Measurements from ENCODE around the gene LRBA. TPM values are rescaled to one million over a fixed set of nuclear protein-coding genes. Genes with fewer than 3 reads are reported as not detected.
"Not testable (repeated sequence)": the region's sequence is repeated elsewhere in the genome, so short reads cannot be mapped to it uniquely, and the experiment has no call there.

Gene LRBA
- total and polyA plus RNA-seq, 4 experiments from 2014 or later = 17.1 to 64.5 (median 45.4) TPM

GRCh38 chr4:150673793-150674192 is 341.3 kb downstream of the LRBA start:
- intact Hi-C loops (cut with micrococcal nuclease) = no loop called here
- no peak overlapping the region for H3K4me3 Mint-ChIP-seq
- H3K4me1 Mint-ChIP-seq = no peaks in the 10 kb centered on the region
- Histone ChIP-seq H3K9me3 (ENCODE audit: control insufficient read depth in 1 of 2, low read length in 2 of 2) (no peaks in the 10 kb centered on the region), H3K4me3 (ENCODE audit: low read length in 2 of 2) (no peak overlapping the region), H3K4me1 (ENCODE audit: insufficient read depth, low read length) (no peaks in the 10 kb centered on the region), H3K27ac (ENCODE audit: low read depth, low read length) (no peak overlapping the region), H3K27me3 (ENCODE audit: insufficient read depth, low read length) (no peaks in the 10 kb centered on the region), H3K36me3 (ENCODE audit: insufficient read depth, low read length) (no peaks in the 10 kb centered on the region)
- no peak overlapping the region for H3K27ac Mint-ChIP-seq
- no peaks in the 10 kb centered on the region for H3K9me3 Mint-ChIP-seq
- H3K36me3 Mint-ChIP-seq = peaks cover 9 to 12% of the 10 kb centered on the region in 2 donors
- ChIA-PET CTCF (ENCODE audit: partially characterized antibody) (no interaction called here), POLR2A (ENCODE audit: partially characterized antibody) (no interaction called here)
- no peaks in the 10 kb centered on the region for H3K27me3 Mint-ChIP-seq
- no peak for DNase-seq

GRCh38 chr4:150668824-150669223 is 346.3 kb downstream of the LRBA start:
- H3K9me3 Mint-ChIP-seq = no peaks in the 10 kb centered on the region
- H3K27ac Mint-ChIP-seq = no peak overlapping the region
- CTCF ChIA-PET (ENCODE audit: partially characterized antibody) = no interaction called here
- POLR2A ChIA-PET (ENCODE audit: partially characterized antibody) = no interaction called here
- no peak for DNase-seq
- intact Hi-C loops (cut with micrococcal nuclease) = no loop called here
- H3K4me3 ChIP-seq (ENCODE audit: low read length in 2 of 2) = no peak overlapping the region
- H3K27me3 ChIP-seq (ENCODE audit: insufficient read depth, low read length) = no peaks in the 10 kb centered on the region
- H3K27me3 Mint-ChIP-seq = no peaks in the 10 kb centered on the region
- H3K4me3 Mint-ChIP-seq = no peak overlapping the region
- peaks cover 20 to 24% of the 10 kb centered on the region in 2 donors for H3K36me3 Mint-ChIP-seq
- H3K4me1 ChIP-seq (ENCODE audit: insufficient read depth, low read length) = no peaks in the 10 kb centered on the region
- H3K36me3 ChIP-seq (ENCODE audit: insufficient read depth, low read length) = no peaks in the 10 kb centered on the region
- H3K27ac ChIP-seq (ENCODE audit: low read depth, low read length) = no peak overlapping the region
- H3K9me3 ChIP-seq (ENCODE audit: control insufficient read depth in 1 of 2, low read length in 2 of 2) = no peaks in the 10 kb centered on the region
- peaks cover 0 to 2% (median under 1%) of the 10 kb centered on the region in 4 donors for H3K4me1 Mint-ChIP-seq

GRCh38 chr4:150664935-150665334 is 350.1 kb downstream of the LRBA start:
- no peaks in the 10 kb centered on the region for H3K27me3 Mint-ChIP-seq
- ChIA-PET POLR2A (ENCODE audit: partially characterized antibody) (no interaction called here), CTCF (ENCODE audit: partially characterized antibody) (no interaction called here)
- H3K9me3 ChIP-seq (ENCODE audit: control insufficient read depth in 1 of 2, low read length in 2 of 2) = no peaks in the 10 kb centered on the region
- H3K36me3 Mint-ChIP-seq = peaks cover 21 to 29% of the 10 kb centered on the region in 2 donors
- H3K4me1 Mint-ChIP-seq = peaks cover 0 to 4% (median under 1%) of the 10 kb centered on the region in 4 donors
- no peak overlapping the region for H3K27ac Mint-ChIP-seq
- H3K4me1 ChIP-seq (ENCODE audit: insufficient read depth, low read length) = no peaks in the 10 kb centered on the region
- H3K27ac ChIP-seq (ENCODE audit: low read depth, low read length) = no peak overlapping the region
- DNase-seq = no peak
- intact Hi-C loops (cut with micrococcal nuclease) = no loop called here
- no peak overlapping the region for H3K4me3 ChIP-seq (ENCODE audit: low read length in 2 of 2)
- no peaks in the 10 kb centered on the region for H3K36me3 ChIP-seq (ENCODE audit: insufficient read depth, low read length)
- H3K27me3 ChIP-seq (ENCODE audit: insufficient read depth, low read length) = no peaks in the 10 kb centered on the region
- no peak overlapping the region for H3K4me3 Mint-ChIP-seq
- peaks cover 0 to 2% (median 0%) of the 10 kb centered on the region in 8 donors for H3K9me3 Mint-ChIP-seq

DNA sequence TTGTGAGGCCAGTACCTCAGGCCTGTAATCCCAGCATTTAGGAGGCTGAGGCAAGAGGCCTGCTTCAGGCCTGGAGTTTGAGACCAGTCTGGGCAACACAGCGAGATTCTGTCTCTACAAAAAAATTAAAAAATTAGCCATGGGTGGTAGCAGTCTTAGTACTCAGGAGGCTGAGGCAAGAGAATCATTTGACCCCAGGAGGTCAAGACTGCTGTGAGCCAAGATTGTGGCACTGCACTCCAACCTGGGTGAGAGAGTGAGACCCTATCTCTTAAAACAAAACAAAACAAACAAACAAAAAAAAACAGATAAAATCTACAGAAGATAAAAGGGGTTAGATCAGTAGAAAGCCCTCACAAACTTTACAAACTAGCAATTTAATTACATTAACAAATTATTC is 352.4 kb downstream of the LRBA start:
- POLR2A ChIA-PET (ENCODE audit: partially characterized antibody) = no interaction called here

GRCh38 chr4:150661551-150661950 is 353.5 kb downstream of the LRBA start:
- POLR2A ChIA-PET (ENCODE audit: partially characterized antibody) = not testable (repeated sequence)

More for the DNA sequence above, 352.4 kb downstream of the LRBA start:
- H3K36me3 ChIP-seq (ENCODE audit: insufficient read depth, low read length) = no peaks in the 10 kb centered on the region
- peaks cover 0 to 2% (median 0%) of the 10 kb centered on the region in 8 donors for H3K9me3 Mint-ChIP-seq
- intact Hi-C loops (cut with micrococcal nuclease) = no loop called here
- H3K27me3 ChIP-seq (ENCODE audit: insufficient read depth, low read length) = no peaks in the 10 kb centered on the region
- H3K4me1 Mint-ChIP-seq = peaks cover 0 to 2% (median under 1%) of the 10 kb centered on the region in 4 donors
- H3K9me3 ChIP-seq (ENCODE audit: control insufficient read depth in 1 of 2, low read length in 2 of 2) = no peaks in the 10 kb centered on the region
- no peak overlapping the region for H3K27ac ChIP-seq (ENCODE audit: low read depth, low read length)
- no peak for DNase-seq
- no peak overlapping the region for H3K4me3 ChIP-seq (ENCODE audit: low read length in 2 of 2)
- H3K27ac Mint-ChIP-seq = no peak overlapping the region
- peaks cover 17 to 19% of the 10 kb centered on the region in 2 donors for H3K36me3 Mint-ChIP-seq
- no peaks in the 10 kb centered on the region for H3K4me1 ChIP-seq (ENCODE audit: insufficient read depth, low read length)
- CTCF ChIA-PET (ENCODE audit: partially characterized antibody) = no interaction called here
- no peaks in the 10 kb centered on the region for H3K27me3 Mint-ChIP-seq
- no peak overlapping the region for H3K4me3 Mint-ChIP-seq

GRCh38 chr4:150658258-150658657 is 356.8 kb downstream of the LRBA start:
- DNase-seq; H3K27ac ChIP-seq (ENCODE audit: low read depth, low read length); H3K4me1 ChIP-seq (ENCODE audit: insufficient read depth, low read length); intact Hi-C loops (cut with micrococcal nuclease); H3K4me3 ChIP-seq (ENCODE audit: low read length in 2 of 2); H3K27ac Mint-ChIP-seq; H3K4me3 Mint-ChIP-seq; H3K4me1 Mint-ChIP-seq; POLR2A ChIA-PET (ENCODE audit: partially characterized antibody); CTCF ChIA-PET (ENCODE audit: partially characterized antibody); H3K9me3 ChIP-seq (ENCODE audit: control insufficient read depth in 1 of 2, low read length in 2 of 2); H3K36me3 ChIP-seq (ENCODE audit: insufficient read depth, low read length); H3K9me3 Mint-ChIP-seq; H3K27me3 ChIP-seq (ENCODE audit: insufficient read depth, low read length); H3K27me3 Mint-ChIP-seq: not testable (repeated sequence)
- peaks cover 4 to 21% of the 10 kb centered on the region in 2 donors for H3K36me3 Mint-ChIP-seq

More at GRCh38 chr4:150661551-150661950, 353.5 kb downstream of the LRBA start:
- H3K4me1 ChIP-seq (ENCODE audit: insufficient read depth, low read length); H3K27ac ChIP-seq (ENCODE audit: low read depth, low read length); H3K27ac Mint-ChIP-seq; H3K9me3 Mint-ChIP-seq; H3K4me3 Mint-ChIP-seq; intact Hi-C loops (cut with micrococcal nuclease); H3K36me3 ChIP-seq (ENCODE audit: insufficient read depth, low read length); DNase-seq; H3K4me3 ChIP-seq (ENCODE audit: low read length in 2 of 2); CTCF ChIA-PET (ENCODE audit: partially characterized antibody); H3K9me3 ChIP-seq (ENCODE audit: control insufficient read depth in 1 of 2, low read length in 2 of 2); H3K4me1 Mint-ChIP-seq; H3K27me3 ChIP-seq (ENCODE audit: insufficient read depth, low read length); H3K27me3 Mint-ChIP-seq: not testable (repeated sequence)
- peaks cover 14 to 19% of the 10 kb centered on the region in 2 donors for H3K36me3 Mint-ChIP-seq

- Mint-ChIP-seq H3K27me3 (no peaks in the 10 kb centered on the region), H3K27ac (no peak overlapping the region), H3K4me1 (peaks cover 0 to 1% (median 0%) of the 10 kb centered on the region in 4 donors), H3K9me3 (peaks cover 0 to 8% (median 1%) of the 10 kb centered on the region in 8 donors), H3K4me3 (no peak overlapping the region), H3K36me3 (peaks cover 4 to 17% of the 10 kb centered on the region in 2 donors)
- POLR2A ChIA-PET (ENCODE audit: partially characterized antibody) = no interaction called here
- Histone ChIP-seq H3K9me3 (ENCODE audit: control insufficient read depth in 1 of 2, low read length in 2 of 2) (no peaks in the 10 kb centered on the region), H3K27me3 (ENCODE audit: insufficient read depth, low read length) (no peaks in the 10 kb centered on the region), H3K27ac (ENCODE audit: low read depth, low read length) (no peak overlapping the region), H3K4me3 (ENCODE audit: low read length in 2 of 2) (no peak overlapping the region), H3K4me1 (ENCODE audit: insufficient read depth, low read length) (no peaks in the 10 kb centered on the region), H3K36me3 (ENCODE audit: insufficient read depth, low read length) (no peaks in the 10 kb centered on the region)
- DNase-seq = no peak
- CTCF ChIA-PET (ENCODE audit: partially characterized antibody) = no interaction called here
- intact Hi-C loops (cut with micrococcal nuclease) = no loop called here
Observed at GRCh38 chr4:150656891-150657290, 358.2 kb downstream of the LRBA start.

DNA sequence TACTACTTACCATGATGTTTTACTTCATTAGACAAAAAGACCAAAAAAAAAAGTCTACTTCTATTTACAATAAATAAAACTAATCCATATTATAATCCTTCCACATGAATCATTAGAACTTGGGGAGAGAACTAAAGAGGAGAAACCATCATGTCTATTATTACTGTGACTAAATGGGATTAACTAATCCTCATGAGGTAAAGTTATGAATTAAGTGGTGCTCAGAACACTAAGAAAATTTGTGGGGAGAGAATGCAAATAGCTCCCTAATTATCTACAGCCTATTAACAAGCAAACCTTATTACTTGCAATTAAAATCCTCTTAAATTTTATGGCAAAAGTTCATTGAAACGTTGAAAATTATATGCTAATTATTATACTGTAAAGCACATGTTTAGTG is 364.3 kb downstream of the LRBA start:
- Mint-ChIP-seq H3K9me3 (peaks cover 0 to 4% (median 0%) of the 10 kb centered on the region in 8 donors), H3K4me3 (no peak overlapping the region), H3K27ac (no peak overlapping the region), H3K27me3 (no peaks in the 10 kb centered on the region), H3K36me3 (peaks cover 1 to 4% of the 10 kb centered on the region in 2 donors), H3K4me1 (peaks cover 0 to 1% (median under 1%) of the 10 kb centered on the region in 4 donors)
- ChIA-PET POLR2A (ENCODE audit: partially characterized antibody) (no interaction called here), CTCF (ENCODE audit: partially characterized antibody) (no interaction called here)
- Histone ChIP-seq H3K4me3 (ENCODE audit: low read length in 2 of 2) (no peak overlapping the region), H3K9me3 (ENCODE audit: control insufficient read depth in 1 of 2, low read length in 2 of 2) (no peaks in the 10 kb centered on the region), H3K27ac (ENCODE audit: low read depth, low read length) (no peak overlapping the region), H3K4me1 (ENCODE audit: insufficient read depth, low read length) (no peaks in the 10 kb centered on the region), H3K36me3 (ENCODE audit: insufficient read depth, low read length) (no peaks in the 10 kb centered on the region), H3K27me3 (ENCODE audit: insufficient read depth, low read length) (no peaks in the 10 kb centered on the region)
- intact Hi-C loops (cut with micrococcal nuclease) = no loop called here
- no peak for DNase-seq
